Ascending aorta (tissue), 2 donors: ENCODE results near the gene CDH13. TPM values are rescaled to one million over a fixed set of nuclear protein-coding genes. Genes with fewer than 3 reads are reported as not detected.

Experiments
- DNase-seq, 2 donors: peaks; one replicate each; pipeline ENCODE4 v3.0.0-alpha.2; 2019; ENCODE audit warnings: low spot score in 2 of 2
- H3K27ac ChIP-seq, 2 donors: fragments of 200-600 bp; sonication (generic); one replicate each; pipeline ENCODE4 v1.5.1; 2016 to 2017; ENCODE audit warnings: mild to moderate bottlenecking in 1 of 2
- H3K27me3 ChIP-seq: fragments of 200-600 bp; sonication (generic); one replicate; pipeline ENCODE4 v1.5.1; 2017
- H3K36me3 ChIP-seq, 2 donors: fragments of 200-600 bp; sonication (generic); one replicate each; pipeline ENCODE4 v1.5.1; 2016
- H3K4me1 ChIP-seq, 2 donors: fragments of 200-600 bp; sonication (generic); one replicate each; pipeline ENCODE4 v1.5.1; 2016 to 2017; ENCODE audit warnings: mild to moderate bottlenecking in 1 of 2
- H3K4me3 ChIP-seq, 2 donors: fragments of 200-600 bp; sonication (generic); one replicate each; pipeline ENCODE4 v1.5.1; 2016 to 2017; ENCODE audit warnings: mild to moderate bottlenecking in 1 of 2
- H3K9me3 ChIP-seq, 2 donors: fragments of 200-600 bp; sonication (generic); one replicate each; pipeline ENCODE4 v1.5.1; 2016
- intact Hi-C: fragments of 100-400 bp; cut with DNase I; formaldehyde crosslinking; loops from one replicate; pipeline ENCODE4 v1.15.1; 2023
- total RNA-seq: library from RNA; depleted of rRNA; stranded (reverse); fragments of >200 nt; gene quantifications from one replicate; pipeline ENCODE4 v1.1.0, GENCODE V29; 2016
- TF ChIP-seq, protein P1 (sequence below), 3 experiments: fragments of 200-600 bp in 2 of 3; fragments of 450-650 bp in 1 of 3; sonication (generic) in 2 of 3; IDR thresholded peaks; one replicate each; pipeline ENCODE4 v1.5.1; 2016 to 2019; ENCODE audit warnings: antibody characterized with exemption in 3 of 3, mild to moderate bottlenecking in 1 of 3, moderate library complexity in 1 of 3

The CDH13 gene
- total RNA-seq, 1 donor from 2014 or later = 160 TPM

GRCh38 chr16:83058376-83058775 is 431.6 kb downstream of the CDH13 start:
- TF ChIP-seq, protein P1, sequence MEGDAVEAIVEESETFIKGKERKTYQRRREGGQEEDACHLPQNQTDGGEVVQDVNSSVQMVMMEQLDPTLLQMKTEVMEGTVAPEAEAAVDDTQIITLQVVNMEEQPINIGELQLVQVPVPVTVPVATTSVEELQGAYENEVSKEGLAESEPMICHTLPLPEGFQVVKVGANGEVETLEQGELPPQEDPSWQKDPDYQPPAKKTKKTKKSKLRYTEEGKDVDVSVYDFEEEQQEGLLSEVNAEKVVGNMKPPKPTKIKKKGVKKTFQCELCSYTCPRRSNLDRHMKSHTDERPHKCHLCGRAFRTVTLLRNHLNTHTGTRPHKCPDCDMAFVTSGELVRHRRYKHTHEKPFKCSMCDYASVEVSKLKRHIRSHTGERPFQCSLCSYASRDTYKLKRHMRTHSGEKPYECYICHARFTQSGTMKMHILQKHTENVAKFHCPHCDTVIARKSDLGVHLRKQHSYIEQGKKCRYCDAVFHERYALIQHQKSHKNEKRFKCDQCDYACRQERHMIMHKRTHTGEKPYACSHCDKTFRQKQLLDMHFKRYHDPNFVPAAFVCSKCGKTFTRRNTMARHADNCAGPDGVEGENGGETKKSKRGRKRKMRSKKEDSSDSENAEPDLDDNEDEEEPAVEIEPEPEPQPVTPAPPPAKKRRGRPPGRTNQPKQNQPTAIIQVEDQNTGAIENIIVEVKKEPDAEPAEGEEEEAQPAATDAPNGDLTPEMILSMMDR (IDR thresholded peaks at IDR 0.05) = no peak
- no peak for DNase-seq
- Histone ChIP-seq H3K4me3 (no peak overlapping the region), H3K4me1 (peaks cover 0 to 3% of the 10 kb centered on the region in 2 donors), H3K9me3 (no peaks in the 10 kb centered on the region), H3K27me3 (no peaks in the 10 kb centered on the region), H3K36me3 (no peaks in the 10 kb centered on the region), H3K27ac (no peak overlapping the region)
- intact Hi-C loops = no loop called here

GRCh38 chr16:83059237-83059636 is 432.5 kb downstream of the CDH13 start:
- Histone ChIP-seq H3K36me3 (no peaks in the 10 kb centered on the region), H3K27ac (no peak overlapping the region), H3K4me3 (no peak overlapping the region), H3K4me1 (peaks cover 0 to 4% of the 10 kb centered on the region in 2 donors), H3K9me3 (no peaks in the 10 kb centered on the region), H3K27me3 (no peaks in the 10 kb centered on the region)
- intact Hi-C loops = no loop called here
- TF ChIP-seq, protein P1 (IDR thresholded peaks at IDR 0.05) = no peak
- no peak for DNase-seq

GRCh38 chr16:83066011-83066410 is 439.2 kb downstream of the CDH13 start:
- Histone ChIP-seq H3K9me3 (no peaks in the 10 kb centered on the region), H3K27ac (no peak overlapping the region), H3K36me3 (no peaks in the 10 kb centered on the region), H3K4me1 (peaks cover 3 to 14% of the 10 kb centered on the region in 2 donors), H3K4me3 (no peak overlapping the region), H3K27me3 (no peaks in the 10 kb centered on the region)
- no peak for DNase-seq
- TF ChIP-seq, protein P1 (IDR thresholded peaks at IDR 0.05) = no peak
- intact Hi-C loops = loop anchor here (5.0 kb wide), 5 partner anchors 54 to 439 kb away; partner anchors contain the start of gene CDH13

DNA sequence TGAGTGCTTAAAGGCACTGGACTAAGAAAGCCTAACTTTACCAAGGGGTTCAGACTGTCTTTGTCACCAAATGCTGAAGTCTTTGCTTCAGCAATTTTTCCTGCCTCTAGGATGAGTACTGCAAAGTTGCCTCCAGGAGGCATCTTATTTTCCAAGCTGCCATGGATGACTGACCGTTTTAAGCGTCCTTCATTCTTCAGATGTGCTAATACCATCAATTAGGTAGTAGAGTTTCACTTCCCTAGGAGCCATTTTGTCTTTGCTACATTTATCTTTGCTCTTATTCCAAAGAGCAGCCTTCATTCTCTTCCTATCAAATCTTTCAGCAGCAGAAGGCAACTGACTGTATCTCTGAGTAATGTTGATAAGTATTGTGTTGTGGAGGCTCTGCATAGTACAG is 440.1 kb downstream of the CDH13 start:
- TF ChIP-seq, protein P1 (IDR thresholded peaks at IDR 0.05) = no peak
- H3K27me3 ChIP-seq = no peaks in the 10 kb centered on the region
- H3K27ac ChIP-seq = peak overlapping the region in 1 of 2 donors; percentile 55
- DNase-seq = no peak
- H3K4me1 ChIP-seq = peaks cover 3 to 18% of the 10 kb centered on the region in 2 donors
- intact Hi-C loops = loop anchor here (5.0 kb wide), 5 partner anchors 55 to 440 kb away; partner anchors contain the start of gene CDH13
- H3K36me3 ChIP-seq = no peaks in the 10 kb centered on the region
- no peaks in the 10 kb centered on the region for H3K9me3 ChIP-seq
- H3K4me3 ChIP-seq = no peak overlapping the region

- H3K27ac ChIP-seq = peak overlapping the region; percentile 47 to 55
- no peaks in the 10 kb centered on the region for H3K36me3 ChIP-seq
- no peaks in the 10 kb centered on the region for H3K27me3 ChIP-seq
- TF ChIP-seq, protein P1 (IDR thresholded peaks at IDR 0.05) = peak in 2 of 3 experiments; percentile 13 to 47
- no peak overlapping the region for H3K4me3 ChIP-seq
- no peak for DNase-seq
- H3K9me3 ChIP-seq = no peaks in the 10 kb centered on the region
- intact Hi-C loops = loop anchor here (2.0 to 5.0 kb wide), 6 partner anchors 56 to 466 kb away; partner anchors contain the start of gene CDH13
- peaks cover 3 to 14% of the 10 kb centered on the region in 2 donors for H3K4me1 ChIP-seq
Observed at GRCh38 chr16:83068686-83069085, 441.9 kb downstream of the CDH13 start.
